ENCODE measurements around the gene ITGB1. TPM values are rescaled to one million over a fixed set of nuclear protein-coding genes. Genes with fewer than 3 reads are reported as not detected.
"Not testable (repeated sequence)": the region's sequence is repeated elsewhere in the genome, so short reads cannot be mapped to it uniquely, and the experiment has no call there.

The ITGB1 gene
- total RNA-seq, 1 donor from 2014 or later: 458 TPM

DNA sequence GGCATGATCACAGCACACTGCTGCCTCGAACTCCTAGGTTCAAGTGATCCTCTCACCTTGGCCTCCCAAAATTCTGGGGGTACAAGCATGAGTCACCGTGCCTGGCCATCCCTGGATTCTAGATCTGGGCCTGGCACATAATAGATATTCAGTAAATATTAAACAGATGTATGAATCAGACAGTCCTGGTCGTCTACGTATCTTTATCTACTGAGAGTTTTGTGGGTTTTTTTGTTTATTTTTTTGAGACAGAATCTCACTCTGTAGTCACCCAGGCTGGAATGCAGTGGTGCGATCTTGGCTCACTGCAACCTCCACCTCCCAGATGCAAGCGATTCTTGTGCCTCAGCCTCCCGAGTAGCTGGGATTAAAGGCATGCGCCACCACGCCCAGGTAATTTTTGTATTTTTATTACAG lies 24.3 kb upstream of the ITGB1 start:
- intact Hi-C loops (cut with DNase I): no loop called here
- ATAC-seq (ENCODE audit: poor library complexity) (no peak), DNase-seq (no peak)

GRCh38 chr10:32981760-32982159 lies 23.7 kb upstream of the ITGB1 start:
- intact Hi-C loops (cut with DNase I): no loop called here
- ATAC-seq (ENCODE audit: poor library complexity): peak; percentile 38
- DNase-seq: peak; percentile 69

GRCh38 chr10:32980558-32981468 lies 22.8 kb upstream of the ITGB1 start:
- ATAC-seq (ENCODE audit: poor library complexity) (peak; percentile 96), DNase-seq (peak; percentile 92)
- intact Hi-C loops (cut with DNase I): no loop called here

GRCh38 chr10:32980242-32980557 lies 22.2 kb upstream of the ITGB1 start:
- intact Hi-C loops (cut with DNase I): no loop called here

GRCh38 chr10:32979719-32980118 lies 21.7 kb upstream of the ITGB1 start:
- not testable (repeated sequence) for DNase-seq; ATAC-seq (ENCODE audit: poor library complexity)
- intact Hi-C loops (cut with DNase I): loop anchor here (10.0 kb wide), 1 partner anchor 595 kb away; no protein-coding TSS in a partner anchor

More at GRCh38 chr10:32980242-32980557, 22.2 kb upstream of the ITGB1 start:
- DNase-seq: no peak
- no peak for ATAC-seq (ENCODE audit: poor library complexity)

- no peak for ATAC-seq (ENCODE audit: poor library complexity)
- intact Hi-C loops (cut with DNase I): loop anchor here (10.0 kb wide), 1 partner anchor 594 kb away; no protein-coding TSS in a partner anchor
- no peak for DNase-seq
These were observed 21.0 kb upstream of the ITGB1 start for GRCh38 chr10:32979041-32979440.

DNA sequence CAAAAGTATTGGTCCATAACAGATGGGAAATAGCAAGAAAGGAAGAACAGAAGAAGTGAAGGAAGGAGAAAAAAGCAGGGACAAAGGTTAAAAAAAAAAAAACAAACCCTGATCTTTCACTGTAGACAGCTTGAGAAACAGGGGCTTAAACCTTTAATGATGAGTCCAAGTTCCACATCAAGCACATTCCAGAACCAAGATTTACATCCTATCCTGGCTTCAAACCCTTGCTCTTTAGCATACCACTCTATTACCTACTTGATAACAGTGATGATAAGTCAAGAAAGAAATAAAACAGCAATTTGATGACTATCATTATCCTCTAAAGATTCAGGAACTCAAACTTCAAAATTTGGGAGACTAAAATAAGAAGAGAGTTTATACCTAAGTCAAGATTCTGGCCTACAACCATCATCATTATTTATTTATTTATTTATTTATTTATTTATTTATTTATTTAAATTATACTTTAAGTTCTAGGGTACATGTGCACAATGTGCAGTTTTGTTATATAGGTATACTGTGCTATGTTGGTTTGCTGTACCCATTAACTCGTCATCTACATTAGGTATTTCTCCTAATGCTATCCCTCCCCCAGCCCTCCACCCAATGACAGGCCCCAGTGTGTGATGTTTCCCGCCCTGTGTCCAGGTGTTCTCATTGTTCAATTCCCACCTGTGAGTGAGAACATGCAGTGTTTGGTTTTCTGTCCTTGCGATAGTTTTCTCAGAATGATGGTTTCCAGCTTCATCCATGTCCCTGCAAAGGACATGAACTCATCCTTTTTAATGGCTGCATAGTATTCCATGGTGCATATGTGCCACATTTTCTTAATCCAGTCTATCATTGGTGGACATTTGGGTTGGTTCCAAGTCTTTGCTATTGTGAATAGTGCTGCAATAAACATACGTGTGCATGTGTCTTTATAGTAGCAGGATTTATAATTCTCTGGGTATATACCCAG lies 20.1 kb upstream of the ITGB1 start:
- not testable (repeated sequence) for DNase-seq; ATAC-seq (ENCODE audit: poor library complexity)
- intact Hi-C loops (cut with DNase I): loop anchor here (10.0 kb wide), 1 partner anchor 593 kb away; no protein-coding TSS in a partner anchor

DNA sequence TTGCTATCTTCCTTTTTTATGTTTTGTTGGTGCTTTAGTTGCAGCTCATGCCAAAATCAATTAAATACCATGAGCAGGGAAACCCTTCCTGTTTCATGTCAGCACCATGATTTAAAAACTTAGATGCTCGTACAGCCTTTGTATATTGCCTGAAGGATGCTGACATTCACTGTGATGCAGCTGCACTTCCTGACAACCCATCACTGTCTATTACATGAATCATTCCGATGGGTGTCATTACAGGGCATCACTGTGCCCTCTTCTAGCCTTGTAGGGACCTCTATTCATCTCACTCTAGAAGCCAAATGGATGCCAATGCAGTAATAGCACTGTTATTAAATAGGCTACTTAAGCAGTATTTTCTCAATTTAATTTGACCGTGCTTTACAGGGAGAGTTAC lies 18.3 kb upstream of the ITGB1 start:
- intact Hi-C loops (cut with DNase I): loop anchor here (10.0 kb wide), 1 partner anchor 592 kb away; no protein-coding TSS in a partner anchor
- ATAC-seq (ENCODE audit: poor library complexity): no peak

GRCh38 chr10:32972929-32973328 lies 14.9 kb upstream of the ITGB1 start:
- intact Hi-C loops (cut with DNase I): loop anchor here (10.0 kb wide), 1 partner anchor 588 kb away; no protein-coding TSS in a partner anchor
- no peak for ATAC-seq (ENCODE audit: poor library complexity)
- no peak for DNase-seq

More for the DNA sequence above, 18.3 kb upstream of the ITGB1 start:
- DNase-seq: no peak

DNA sequence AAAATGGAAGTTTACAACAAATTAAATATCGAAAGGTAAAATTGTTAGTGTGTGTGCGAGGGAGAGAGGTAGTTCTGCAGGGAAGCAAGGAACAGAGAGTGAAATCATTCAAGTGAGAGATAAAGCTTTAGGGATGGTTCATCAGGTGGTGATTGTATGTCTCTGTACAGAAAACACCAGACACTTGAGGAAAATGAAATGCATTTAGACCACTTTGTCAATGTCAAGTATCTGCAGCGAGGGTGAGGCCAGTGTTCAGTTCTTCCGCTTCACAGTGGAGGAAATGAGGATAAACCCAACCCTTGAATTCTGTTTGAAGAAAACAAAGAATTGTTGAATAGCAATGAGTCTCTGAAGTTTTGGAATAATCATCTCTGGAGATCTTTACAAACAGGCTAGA lies 14.4 kb upstream of the ITGB1 start:
- intact Hi-C loops (cut with DNase I): loop anchor here (10.0 kb wide), 1 partner anchor 588 kb away; no protein-coding TSS in a partner anchor
- no peak for DNase-seq
- ATAC-seq (ENCODE audit: poor library complexity): no peak

GRCh38 chr10:32971536-32972091 lies 13.6 kb upstream of the ITGB1 start:
- ATAC-seq (ENCODE audit: poor library complexity) (peak; percentile 81), DNase-seq (no peak)
- intact Hi-C loops (cut with DNase I): loop anchor here (10.0 kb wide), 1 partner anchor 587 kb away; no protein-coding TSS in a partner anchor

GRCh38 chr10:32970910-32971309 lies 12.9 kb upstream of the ITGB1 start:
- no peak for ATAC-seq (ENCODE audit: poor library complexity)
- no peak for DNase-seq
- intact Hi-C loops (cut with DNase I): loop anchor here (10.0 kb wide), 1 partner anchor 586 kb away; no protein-coding TSS in a partner anchor

DNA sequence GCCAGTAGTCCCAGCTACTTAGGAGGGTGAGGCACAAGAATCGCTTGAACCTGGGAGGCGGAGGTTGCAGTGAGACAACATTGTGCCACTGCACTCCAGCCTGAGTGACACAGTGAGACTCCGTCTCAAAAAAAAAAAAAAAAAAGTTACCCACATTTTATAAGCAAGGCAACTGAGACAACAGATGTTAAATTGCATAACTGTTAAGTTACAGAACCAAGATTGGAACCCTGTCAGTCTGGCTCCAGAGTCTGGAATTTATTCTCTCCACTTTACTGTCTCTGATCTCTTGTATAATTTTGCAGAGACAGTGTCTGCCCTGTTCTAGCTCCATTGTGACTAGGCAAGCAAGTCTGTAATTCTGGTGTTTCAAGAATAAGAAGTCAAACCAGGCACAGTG lies 6.2 kb upstream of the ITGB1 start:
- peak; percentile 30 for ATAC-seq (ENCODE audit: poor library complexity)
- intact Hi-C loops (cut with DNase I): no loop called here
- no peak for DNase-seq

DNA sequence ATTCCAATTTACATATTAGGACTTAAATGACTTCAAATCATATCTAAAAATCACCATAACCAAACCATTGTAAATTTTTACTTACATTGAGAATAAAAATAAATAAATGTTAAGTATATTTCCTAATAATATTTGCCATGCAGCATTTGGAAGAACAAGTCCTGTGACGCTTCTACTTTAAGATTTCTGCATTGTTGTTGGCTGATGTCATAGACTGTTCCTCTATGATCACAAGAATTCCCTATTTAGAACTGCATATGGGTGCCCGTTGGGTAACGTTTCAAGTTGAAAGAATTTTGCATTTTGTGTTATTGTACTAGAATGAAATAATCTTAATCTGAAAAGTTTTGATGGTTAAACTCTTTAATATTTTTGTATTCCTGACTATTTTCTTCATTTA lies 5.1 kb upstream of the ITGB1 start:
- no peak for DNase-seq
- intact Hi-C loops (cut with DNase I): no loop called here

GRCh38 chr10:32962521-32962920 lies 4.5 kb upstream of the ITGB1 start:
- DNase-seq: no peak
- intact Hi-C loops (cut with DNase I): no loop called here

More for the DNA sequence above, 5.1 kb upstream of the ITGB1 start:
- no peak for ATAC-seq (ENCODE audit: poor library complexity)

DNA sequence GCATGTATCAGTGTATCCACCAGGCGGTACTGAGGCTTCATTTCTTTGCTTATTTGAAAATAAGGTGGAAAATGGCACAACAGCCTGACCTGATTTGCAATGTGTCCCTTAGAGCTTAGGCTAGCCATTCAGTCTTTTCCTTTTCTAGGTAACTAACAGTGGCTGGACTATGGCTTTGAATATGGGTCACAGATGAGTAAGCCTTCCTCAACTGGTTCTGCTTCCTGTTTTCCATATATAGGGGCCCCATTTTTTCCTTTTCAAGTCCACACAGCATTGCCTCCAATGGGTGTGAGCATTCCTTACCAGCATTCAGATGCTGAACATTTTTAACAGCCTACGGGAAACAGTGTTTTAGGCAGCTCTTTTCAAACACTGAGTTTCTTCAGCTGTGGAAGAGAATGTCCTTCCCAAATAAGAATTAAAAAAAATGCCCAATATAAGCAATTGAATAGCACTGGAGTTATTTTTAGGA lies 3.9 kb upstream of the ITGB1 start:
- ATAC-seq (ENCODE audit: poor library complexity) (no peak), DNase-seq (no peak)
- intact Hi-C loops (cut with DNase I): no loop called here

More at GRCh38 chr10:32962521-32962920, 4.5 kb upstream of the ITGB1 start:
- no peak for ATAC-seq (ENCODE audit: poor library complexity)

DNA sequence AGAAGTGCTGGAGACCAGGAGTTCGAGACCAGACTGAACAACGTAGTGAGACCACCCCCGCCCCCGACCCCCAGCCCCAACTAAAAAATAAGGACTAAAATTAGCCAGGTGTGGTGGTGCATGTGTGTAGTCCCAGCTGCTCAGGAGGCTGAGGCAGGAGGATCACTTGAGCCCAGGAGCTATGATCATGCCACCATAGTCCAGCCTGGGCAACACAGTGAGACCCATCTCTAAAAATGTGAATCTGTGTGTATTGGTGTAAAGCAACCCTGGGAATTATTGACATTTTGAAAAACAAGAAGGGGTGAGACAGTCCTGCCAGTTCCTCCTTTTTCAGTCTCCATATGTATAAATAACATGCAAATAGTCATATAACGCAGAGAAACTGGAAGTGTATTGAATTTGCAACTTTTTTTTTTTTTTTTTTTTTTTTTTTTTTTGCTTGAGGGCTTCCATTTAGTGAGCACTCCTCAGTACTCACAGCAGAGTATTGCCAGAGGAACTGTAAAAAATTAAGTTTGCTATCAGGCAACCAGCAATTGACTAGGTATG lies 3.4 kb upstream of the ITGB1 start:
- intact Hi-C loops (cut with DNase I): no loop called here
- no peak for DNase-seq
- ATAC-seq (ENCODE audit: poor library complexity): no peak

GRCh38 chr10:32960022-32960421 lies 2.0 kb upstream of the ITGB1 start:
- DNase-seq: no peak
- ATAC-seq (ENCODE audit: poor library complexity): no peak
- intact Hi-C loops (cut with DNase I): no loop called here
